HUES6 (cell line): Measurements from ENCODE around the gene HSPA8.
"Not testable (repeated sequence)": the region's sequence is repeated elsewhere in the genome, so short reads cannot be mapped to it uniquely, and the experiment has no call there.

Experiments
- H3K27ac ChIP-seq: 2 replicates; pipeline ENCODE4 v1.7.0; 2013; ENCODE audit warnings: low read depth, mild to moderate bottlenecking, low read length, inconsistent platforms
- H3K27me3 ChIP-seq: 2 replicates; pipeline ENCODE4 v1.6.1; 2013; ENCODE audit warnings: low read length; ENCODE audit not compliant: control insufficient read depth, insufficient read depth
- H3K36me3 ChIP-seq: 2 replicates; pipeline ENCODE4 v1.6.1; 2013; ENCODE audit warnings: low read length; ENCODE audit not compliant: control insufficient read depth, insufficient read depth
- H3K4me1 ChIP-seq: 2 replicates; pipeline ENCODE4 v1.6.1; 2013; ENCODE audit warnings: low read length; ENCODE audit not compliant: control insufficient read depth, insufficient read depth
- H3K4me3 ChIP-seq: 2 replicates; pipeline ENCODE4 v1.5.1; 2013; ENCODE audit warnings: low read depth, low read length
- H3K9ac ChIP-seq: one replicate; pipeline ENCODE4 v1.6.1; 2013; ENCODE audit warnings: mild to moderate bottlenecking, low read length
- H3K9me3 ChIP-seq: 2 replicates; pipeline ENCODE4 v1.6.1; 2013; ENCODE audit warnings: low read depth, low read length; ENCODE audit not compliant: control insufficient read depth, insufficient read depth

Gene HSPA8

DNA sequence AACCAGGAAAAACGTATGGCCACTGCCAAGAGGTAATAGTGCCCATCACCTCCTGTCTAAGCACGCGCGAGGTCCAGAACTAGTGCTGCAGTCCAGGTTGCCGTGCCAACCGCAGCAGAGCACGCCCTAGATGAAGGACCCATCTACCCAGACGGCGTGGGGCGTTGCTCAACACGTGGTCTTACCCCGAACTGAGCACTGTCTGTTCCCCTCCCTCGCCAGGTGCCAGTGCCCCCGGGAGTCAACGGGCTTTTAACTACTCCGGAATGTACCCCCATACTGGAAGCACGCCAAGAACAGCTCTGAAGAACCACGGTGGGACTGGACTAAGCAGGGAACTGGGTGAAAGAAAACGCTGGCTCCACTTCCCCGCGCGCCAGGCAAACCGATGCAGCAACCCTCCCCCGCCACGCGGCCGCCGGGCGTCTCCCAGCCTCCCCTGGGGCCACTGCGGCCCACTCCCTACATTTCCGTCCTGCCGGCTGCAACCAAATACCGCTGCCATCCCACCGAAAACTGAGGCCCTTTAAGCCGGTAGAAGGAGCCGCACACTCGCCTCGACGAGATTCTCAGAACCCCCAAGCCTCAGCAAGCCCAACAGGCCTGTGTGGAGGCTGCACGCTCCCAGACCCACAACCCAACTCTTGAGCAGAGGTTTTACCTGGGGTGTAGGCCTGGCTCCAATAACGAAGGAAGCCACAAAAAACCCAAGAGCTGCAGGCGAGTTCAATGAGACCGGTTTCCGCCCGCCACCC, at the start of gene HSPA8:
TSS of gene HSPA8 (minus strand) at position 734 of the 755 bp plus-strand sequence. CDS start 812 bp downstream, outside the sequence.
- Histone ChIP-seq H3K27ac (peak within 1 kb of the TSS; percentile 100), H3K27me3 (no peaks in the 10 kb centered on the region), H3K9ac (peak within 1 kb of the TSS; percentile 100), H3K4me1 (peaks cover 18% of the 10 kb centered on the region), H3K36me3 (peaks cover 53% of the 10 kb centered on the region), H3K9me3 (no peaks in the 10 kb centered on the region), H3K4me3 (peak within 1 kb of the TSS; percentile 97)

DNA sequence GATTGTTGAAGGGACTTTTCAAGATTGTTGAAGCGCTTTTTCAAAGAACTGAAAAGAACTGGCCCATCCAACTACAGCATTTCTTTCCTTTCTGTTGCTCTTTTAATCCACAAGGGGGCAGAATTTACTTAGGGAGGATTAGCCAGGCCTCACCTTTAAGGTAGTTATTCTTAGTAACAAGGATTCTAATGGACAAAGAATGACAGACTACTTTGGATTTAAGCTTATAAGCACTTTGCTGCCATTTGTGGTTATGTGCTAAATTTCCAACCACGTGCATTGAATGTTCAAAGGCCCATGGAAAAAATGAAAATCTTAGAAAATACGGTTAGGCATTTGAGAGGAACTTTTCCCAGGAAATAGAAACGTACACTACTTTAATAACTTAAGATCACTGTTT, 49.5 kb upstream of the HSPA8 start:
- no peaks in the 10 kb centered on the region for H3K4me1 ChIP-seq
- no peaks in the 10 kb centered on the region for H3K27me3 ChIP-seq
- H3K9ac ChIP-seq, result no peak overlapping the region
- H3K27ac ChIP-seq, result no peak overlapping the region
- H3K9me3 ChIP-seq, result peaks cover 9% of the 10 kb centered on the region
- no peak overlapping the region for H3K4me3 ChIP-seq
- no peaks in the 10 kb centered on the region; the same call in 1 of the 2 replicates for H3K36me3 ChIP-seq

DNA sequence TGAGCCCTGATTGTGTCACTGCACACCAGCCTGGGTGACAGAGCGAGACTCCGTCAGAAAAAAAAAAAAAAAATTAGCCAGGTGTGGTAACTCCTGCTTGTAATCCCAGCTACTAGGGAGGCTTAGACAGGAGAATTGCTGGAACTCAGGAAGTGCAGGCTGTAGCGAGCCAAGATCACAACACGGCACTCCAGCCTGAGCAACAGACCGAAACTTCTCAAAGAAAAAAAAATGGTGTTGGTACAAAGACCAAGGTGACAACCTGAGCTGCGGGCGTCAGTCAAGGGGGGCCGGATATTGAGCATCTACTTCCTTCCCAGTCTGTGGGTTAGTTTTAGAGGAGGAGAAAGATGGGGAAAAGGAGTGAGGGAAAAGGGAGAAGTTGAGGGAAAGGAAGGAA, 48.5 kb upstream of the HSPA8 start:
- 0 out of 2 replicates have a peak, but pooled peaks cover 1% of the 10 kb centered on the region for H3K9me3 ChIP-seq
- H3K9ac ChIP-seq, result no peak overlapping the region
- no peaks in the 10 kb centered on the region for H3K36me3 ChIP-seq
- no peaks in the 10 kb centered on the region for H3K4me1 ChIP-seq
- H3K27me3 ChIP-seq, result no peaks in the 10 kb centered on the region
- H3K27ac ChIP-seq, result no peak overlapping the region
- no peak overlapping the region for H3K4me3 ChIP-seq

DNA sequence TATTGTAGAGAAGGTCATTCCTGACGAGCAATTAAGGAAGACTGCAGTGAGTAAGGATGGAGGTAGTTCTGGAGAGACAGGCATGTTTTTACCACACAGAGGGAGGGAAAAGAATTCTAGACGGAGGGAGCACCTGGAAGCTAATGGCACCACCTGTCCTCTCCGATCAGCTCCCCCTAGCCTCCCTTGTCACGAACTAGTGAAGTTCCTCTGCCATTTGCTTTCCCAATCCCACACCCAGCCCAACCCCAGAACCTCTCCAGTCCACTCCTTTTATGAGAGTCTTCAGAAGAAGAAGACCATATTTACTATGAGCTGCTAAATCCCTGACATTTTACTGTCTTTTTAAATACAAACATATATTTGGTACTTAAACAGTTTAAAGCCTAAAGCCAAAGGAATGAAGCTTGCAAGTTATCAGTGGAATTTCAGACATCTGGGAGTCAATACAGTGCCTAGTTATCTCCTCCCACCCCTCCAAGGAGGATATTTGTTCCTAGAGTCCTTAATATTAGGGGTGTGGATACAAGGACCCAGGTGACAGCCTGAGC, 46.1 kb upstream of the HSPA8 start:
- Histone ChIP-seq H3K9me3 (no peaks in the 10 kb centered on the region), H3K27me3 (no peaks in the 10 kb centered on the region), H3K36me3 (no peaks in the 10 kb centered on the region), H3K9ac (no peak overlapping the region), H3K27ac (no peak overlapping the region), H3K4me3 (no peak overlapping the region), H3K4me1 (no peaks in the 10 kb centered on the region)

DNA sequence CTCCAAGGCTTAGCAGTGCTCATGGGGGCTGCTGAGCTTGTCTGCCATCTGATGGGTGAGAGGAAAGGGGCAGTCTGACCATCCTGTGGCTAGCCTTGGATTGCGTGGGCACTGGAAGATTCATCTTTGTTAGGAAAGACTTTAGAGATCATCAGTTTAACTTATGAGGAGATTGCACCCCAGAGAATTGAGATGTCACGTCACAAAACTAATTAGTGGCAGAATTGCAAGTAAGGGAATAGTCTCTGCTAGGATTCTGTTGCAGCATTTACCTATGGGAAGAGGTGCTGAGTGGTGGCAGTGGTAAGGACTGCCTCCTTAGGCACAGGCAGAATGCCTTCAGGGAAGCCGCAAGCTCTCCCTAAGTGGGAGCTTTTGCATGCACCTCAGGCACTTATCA, 42.8 kb upstream of the HSPA8 start:
- no peaks in the 10 kb centered on the region for H3K4me1 ChIP-seq
- H3K36me3 ChIP-seq, result no peaks in the 10 kb centered on the region
- H3K9ac ChIP-seq, result no peak overlapping the region
- no peaks in the 10 kb centered on the region for H3K27me3 ChIP-seq
- no peak overlapping the region for H3K4me3 ChIP-seq
- H3K9me3 ChIP-seq, result no peaks in the 10 kb centered on the region
- no peak overlapping the region for H3K27ac ChIP-seq

DNA sequence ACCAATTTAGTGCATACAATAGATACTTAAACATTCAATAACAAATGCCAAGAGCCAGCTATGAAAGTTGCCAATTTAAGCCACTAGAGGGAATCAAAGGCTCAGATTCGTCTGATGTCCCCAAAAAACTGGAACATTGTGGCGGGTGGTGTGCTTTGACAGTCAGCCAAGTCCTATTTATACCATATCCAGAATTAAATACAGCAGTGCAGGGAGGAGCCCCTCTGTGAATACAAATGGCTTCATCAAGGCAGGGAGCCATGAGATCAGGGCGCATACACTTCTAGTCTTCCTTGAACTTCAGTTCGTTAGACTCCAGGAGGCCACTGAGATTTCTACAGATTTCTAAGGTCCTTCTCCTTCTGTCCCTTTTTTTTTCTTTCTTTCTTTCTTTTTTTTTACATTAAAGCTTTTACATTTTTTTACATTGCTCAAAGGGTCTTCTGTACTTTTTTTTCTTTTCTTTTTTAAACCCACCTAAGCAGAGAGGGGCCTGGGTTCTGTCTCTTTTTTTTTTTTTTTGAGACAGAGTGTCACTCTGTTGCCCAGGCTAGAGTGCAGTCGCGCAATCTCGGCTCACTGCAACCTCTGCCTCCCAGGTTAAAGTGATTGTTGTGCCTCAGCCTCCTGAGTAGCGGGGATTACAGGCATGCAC, 41.5 kb upstream of the HSPA8 start:
- Histone ChIP-seq H3K4me1 (no peaks in the 10 kb centered on the region), H3K9me3 (no peaks in the 10 kb centered on the region), H3K9ac (no peak overlapping the region), H3K27me3 (no peaks in the 10 kb centered on the region), H3K27ac (no peak overlapping the region), H3K4me3 (no peak overlapping the region), H3K36me3 (no peaks in the 10 kb centered on the region)

DNA sequence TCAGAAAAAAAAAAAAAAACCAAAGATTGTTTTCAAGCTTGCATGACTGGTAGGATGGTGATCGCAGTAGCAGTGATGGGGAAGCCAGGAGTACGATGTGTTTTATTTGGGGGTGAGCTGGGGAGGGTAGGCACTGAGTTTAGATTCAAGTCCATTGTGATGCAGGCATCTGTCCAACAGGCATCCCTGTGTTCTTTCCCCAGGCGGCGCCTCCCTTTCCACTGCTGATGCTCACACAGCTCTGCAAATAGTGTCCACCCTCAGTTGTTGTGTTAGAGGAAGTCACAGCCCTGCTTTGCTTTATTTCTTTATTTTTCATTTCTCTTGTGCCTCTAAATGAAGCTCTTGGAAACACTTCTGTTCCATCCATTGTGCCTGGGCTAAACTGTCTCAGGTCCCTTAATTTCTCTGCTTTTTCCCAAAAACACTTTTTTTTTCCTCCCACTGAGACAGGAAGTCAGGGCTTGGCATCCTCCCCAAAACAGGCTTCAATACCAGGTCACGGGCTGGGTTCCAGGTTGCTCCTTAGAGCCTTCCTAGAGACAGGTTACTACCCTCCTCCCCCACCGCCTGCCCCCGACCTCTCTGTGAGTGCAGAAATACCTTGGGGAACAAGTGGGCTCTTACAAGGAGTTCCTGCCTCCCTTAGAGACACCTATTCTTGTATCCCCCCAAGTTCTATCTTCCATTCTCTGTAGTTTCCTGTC, 38.6 kb upstream of the HSPA8 start:
- no peak overlapping the region for H3K27ac ChIP-seq
- H3K9me3 ChIP-seq, result no peaks in the 10 kb centered on the region
- no peak overlapping the region for H3K9ac ChIP-seq
- no peak overlapping the region for H3K4me3 ChIP-seq
- H3K27me3 ChIP-seq, result no peaks in the 10 kb centered on the region
- H3K36me3 ChIP-seq, result 0 out of 2 replicates have a peak, but pooled peaks cover 4% of the 10 kb centered on the region
- H3K4me1 ChIP-seq, result no peaks in the 10 kb centered on the region

DNA sequence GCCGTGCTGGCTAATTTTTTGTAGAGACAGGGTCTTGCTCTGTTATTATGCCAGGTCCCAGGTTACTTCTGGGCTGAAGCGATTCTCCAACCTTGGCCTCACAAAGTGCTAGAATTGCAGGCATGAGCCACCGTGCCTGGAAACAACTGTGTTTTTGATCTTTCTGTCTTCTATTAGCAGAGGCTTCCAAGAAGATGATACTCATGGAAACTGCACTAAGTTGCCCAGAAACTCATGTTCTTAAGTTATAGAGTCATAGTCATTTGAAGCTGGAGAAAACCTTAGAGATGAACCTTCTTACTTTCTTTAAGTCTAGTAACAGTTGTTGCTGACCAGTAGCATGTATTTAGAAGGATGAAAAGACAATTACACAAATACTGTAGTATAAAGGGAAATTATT, 37.1 kb upstream of the HSPA8 start:
- Histone ChIP-seq H3K27ac (no peak overlapping the region), H3K36me3 (0 out of 2 replicates have a peak, but pooled peaks cover 4% of the 10 kb centered on the region), H3K4me1 (no peaks in the 10 kb centered on the region), H3K27me3 (no peaks in the 10 kb centered on the region), H3K9me3 (no peaks in the 10 kb centered on the region), H3K4me3 (no peak overlapping the region), H3K9ac (no peak overlapping the region)

DNA sequence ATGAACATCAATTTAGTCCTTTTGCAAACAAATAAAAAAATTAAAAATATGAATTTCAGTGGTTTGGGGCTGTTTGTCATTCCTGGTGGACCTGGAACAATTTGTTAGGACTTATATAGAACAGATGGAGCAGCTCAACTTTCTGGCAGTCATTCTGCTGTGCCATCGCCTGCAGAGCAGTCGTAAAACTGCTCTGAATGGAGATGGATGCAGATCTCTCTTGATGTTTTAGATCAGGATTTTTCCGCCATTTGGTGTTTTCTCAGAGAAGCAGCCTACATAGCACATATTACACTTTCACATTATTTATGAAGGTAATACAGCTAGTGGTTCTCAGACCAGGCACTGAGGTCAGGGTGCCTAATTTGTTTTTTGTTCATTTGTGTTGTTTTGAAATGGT, 31.8 kb upstream of the HSPA8 start:
- no peak overlapping the region for H3K9ac ChIP-seq
- H3K4me1 ChIP-seq, result no peaks in the 10 kb centered on the region
- H3K27ac ChIP-seq, result no peak overlapping the region
- H3K9me3 ChIP-seq, result no peaks in the 10 kb centered on the region
- H3K36me3 ChIP-seq, result peaks cover 4% of the 10 kb centered on the region; the same call in 1 of the 2 replicates
- no peaks in the 10 kb centered on the region for H3K27me3 ChIP-seq
- no peak overlapping the region for H3K4me3 ChIP-seq

DNA sequence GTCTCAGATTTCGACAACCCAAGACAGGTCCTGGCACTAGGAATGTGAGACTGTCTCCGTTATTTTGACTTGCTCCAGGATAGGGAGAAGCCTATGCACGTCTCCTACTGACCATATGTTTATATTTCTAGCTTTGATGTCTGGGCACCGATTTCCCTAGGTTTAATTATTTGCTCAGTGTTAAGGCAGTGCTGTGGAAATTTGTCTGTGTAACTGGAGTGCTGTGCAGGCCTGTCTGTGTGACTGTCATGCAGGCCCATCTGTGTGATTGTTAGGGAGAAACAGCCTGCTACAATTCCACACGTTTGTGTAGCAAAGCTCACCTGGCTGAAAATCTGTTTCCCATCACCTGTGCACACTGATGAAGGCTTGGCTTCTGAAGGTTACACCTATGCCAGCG, 29.6 kb upstream of the HSPA8 start:
- no peaks in the 10 kb centered on the region; the same call in 1 of the 2 replicates for H3K36me3 ChIP-seq
- H3K9me3 ChIP-seq, result no peaks in the 10 kb centered on the region
- H3K27ac ChIP-seq, result no peak overlapping the region
- H3K27me3 ChIP-seq, result no peaks in the 10 kb centered on the region
- H3K4me1 ChIP-seq, result no peaks in the 10 kb centered on the region
- no peak overlapping the region for H3K4me3 ChIP-seq
- H3K9ac ChIP-seq, result no peak overlapping the region

DNA sequence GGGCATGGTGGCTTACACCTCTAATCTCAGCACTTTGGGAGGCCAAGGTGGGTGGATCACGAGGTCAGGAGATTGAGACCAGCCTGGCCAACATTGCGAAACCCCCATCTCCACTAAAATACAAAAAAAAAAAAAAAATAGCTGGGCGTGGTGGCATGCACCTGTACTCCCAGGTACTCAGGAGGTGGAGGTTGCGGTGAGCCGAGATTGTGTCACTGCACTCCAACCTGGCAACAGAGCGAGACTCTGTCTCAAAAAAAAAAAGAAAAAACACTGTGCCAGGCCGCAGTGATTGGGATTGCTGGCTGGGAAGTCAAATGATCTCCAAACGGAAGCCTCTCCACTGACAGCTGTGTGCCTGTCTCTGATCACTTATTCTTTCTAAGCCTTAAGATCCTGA, 28.2 kb upstream of the HSPA8 start:
- H3K27me3 ChIP-seq, H3K4me3 ChIP-seq, H3K36me3 ChIP-seq, H3K4me1 ChIP-seq, H3K9me3 ChIP-seq, H3K9ac ChIP-seq, H3K27ac ChIP-seq: not testable (repeated sequence)
